Measurements from ENCODE around the gene PHGDH.

PHGDH gene

GRCh38 chr1:119778886-119779560 is 67.3 kb downstream of the PHGDH start:
- Histone ChIP-seq H3K9me3 (ENCODE audit: low read length) (no peaks in the 10 kb centered on the region), H4K20me1 (ENCODE audit: insufficient read depth, low read length) (no peaks in the 10 kb centered on the region), H3K9me2 (ENCODE audit: low read depth, low read length) (no peaks in the 10 kb centered on the region), H3K4me2 (ENCODE audit: low read length) (no peak overlapping the region), H3K27ac (ENCODE audit: low read depth, low read length, poor library complexity, severe bottlenecking) (no peak overlapping the region), H3K36me3 (ENCODE audit: insufficient read depth, low read length) (no peaks in the 10 kb centered on the region), H3K9ac (ENCODE audit: low read length) (no peak overlapping the region), H3K4me1 (ENCODE audit: insufficient read depth, low read length, severe bottlenecking) (no peaks in the 10 kb centered on the region), H3K4me3 (ENCODE audit: low read depth, low read length, poor library complexity, severe bottlenecking) (no peak overlapping the region), H3K79me2 (ENCODE audit: insufficient read depth, low read length) (no peaks in the 10 kb centered on the region), H3K27me3 (ENCODE audit: insufficient read depth, low read length) (no peaks in the 10 kb centered on the region), H3F3A (ENCODE audit: insufficient read depth, low read length) (no peaks in the 10 kb centered on the region), H2AFZ (ENCODE audit: low read length) (no peak overlapping the region)
- no peak for TF ChIP-seq CTCF (IDR thresholded peaks at IDR 0.05; ENCODE audit: low read length)
- TF ChIP-seq EZH2 (IDR thresholded peaks at IDR 0.05; ENCODE audit: borderline replicate concordance, low read length) = no peak

- no peaks in the 10 kb centered on the region for H3K27me3 ChIP-seq (ENCODE audit: insufficient read depth, low read length)
- H3K9ac ChIP-seq (ENCODE audit: low read length) = no peak overlapping the region
- H4K20me1 ChIP-seq (ENCODE audit: insufficient read depth, low read length) = no peaks in the 10 kb centered on the region
- no peaks in the 10 kb centered on the region for H3F3A ChIP-seq (ENCODE audit: insufficient read depth, low read length)
- no peak for TF ChIP-seq CTCF (IDR thresholded peaks at IDR 0.05; ENCODE audit: low read length)
- TF ChIP-seq EZH2 (IDR thresholded peaks at IDR 0.05; ENCODE audit: borderline replicate concordance, low read length) = no peak
- H3K9me2 ChIP-seq (ENCODE audit: low read depth, low read length) = no peaks in the 10 kb centered on the region
- H3K36me3 ChIP-seq (ENCODE audit: insufficient read depth, low read length) = no peaks in the 10 kb centered on the region
- H2AFZ ChIP-seq (ENCODE audit: low read length) = no peak overlapping the region
- no peaks in the 10 kb centered on the region for H3K79me2 ChIP-seq (ENCODE audit: insufficient read depth, low read length)
- no peak overlapping the region for H3K27ac ChIP-seq (ENCODE audit: low read depth, low read length, poor library complexity, severe bottlenecking)
- no peak overlapping the region for H3K4me2 ChIP-seq (ENCODE audit: low read length)
- no peak overlapping the region for H3K4me3 ChIP-seq (ENCODE audit: low read depth, low read length, poor library complexity, severe bottlenecking)
- H3K9me3 ChIP-seq (ENCODE audit: low read length) = no peaks in the 10 kb centered on the region
- no peaks in the 10 kb centered on the region for H3K4me1 ChIP-seq (ENCODE audit: insufficient read depth, low read length, severe bottlenecking)
Measured at GRCh38 chr1:119779869-119780356, 68.2 kb downstream of the PHGDH start.

- no peak overlapping the region for H2AFZ ChIP-seq (ENCODE audit: low read length)
- no peak overlapping the region for H3K27ac ChIP-seq (ENCODE audit: low read depth, low read length, poor library complexity, severe bottlenecking)
- no peak overlapping the region for H3K4me2 ChIP-seq (ENCODE audit: low read length)
- no peaks in the 10 kb centered on the region for H3F3A ChIP-seq (ENCODE audit: insufficient read depth, low read length)
- no peaks in the 10 kb centered on the region for H3K27me3 ChIP-seq (ENCODE audit: insufficient read depth, low read length)
- no peak overlapping the region for H3K4me3 ChIP-seq (ENCODE audit: low read depth, low read length, poor library complexity, severe bottlenecking)
- H3K36me3 ChIP-seq (ENCODE audit: insufficient read depth, low read length) = no peaks in the 10 kb centered on the region
- H3K79me2 ChIP-seq (ENCODE audit: insufficient read depth, low read length) = no peaks in the 10 kb centered on the region
- no peaks in the 10 kb centered on the region for H3K9me2 ChIP-seq (ENCODE audit: low read depth, low read length)
- H4K20me1 ChIP-seq (ENCODE audit: insufficient read depth, low read length) = no peaks in the 10 kb centered on the region
- no peaks in the 10 kb centered on the region for H3K4me1 ChIP-seq (ENCODE audit: insufficient read depth, low read length, severe bottlenecking)
- no peak for TF ChIP-seq EZH2 (IDR thresholded peaks at IDR 0.05; ENCODE audit: borderline replicate concordance, low read length)
- no peak for TF ChIP-seq CTCF (IDR thresholded peaks at IDR 0.05; ENCODE audit: low read length)
- H3K9me3 ChIP-seq (ENCODE audit: low read length) = no peaks in the 10 kb centered on the region
- H3K9ac ChIP-seq (ENCODE audit: low read length) = no peak overlapping the region
Measured at GRCh38 chr1:119781434-119782210, 69.9 kb downstream of the PHGDH start.

Data from OCI-LY1 (cell line).